BE2C (cell line): Measurements from ENCODE around the gene BEGAIN.
"Not testable (repeated sequence)": the region's sequence is repeated elsewhere in the genome, so short reads cannot be mapped to it uniquely, and the experiment has no call there.

ENCODE experiments used
- DNase-seq: peaks from one replicate; pipeline ENCODE4 v3.0.0-alpha.2; 2020
- H3K27me3 ChIP-seq: fragments of 250-450 bp; sonication (Bioruptor Pico); 2 replicates; pipeline ENCODE4 v1.5.1; 2020; ENCODE audit warnings: mild to moderate bottlenecking
- H3K36me3 ChIP-seq: fragments of 250-450 bp; sonication (Bioruptor Pico); 2 replicates; pipeline ENCODE4 v1.5.1; 2020; ENCODE audit warnings: mild to moderate bottlenecking
- H3K4me1 ChIP-seq: fragments of 250-450 bp; sonication (Bioruptor Pico); 2 replicates; pipeline ENCODE4 v1.5.1; 2020
- H3K4me3 ChIP-seq: 2 replicates; pipeline ENCODE4 v1.5.1; 2011; ENCODE audit warnings: low read depth, low read length
- H3K9me3 ChIP-seq: fragments of 250-450 bp; sonication (Bioruptor Pico); 2 replicates; pipeline ENCODE4 v1.5.1; 2020
- TF ChIP-seq, protein P1 (sequence below): IDR thresholded peaks from 2 replicates; pipeline ENCODE4 v1.5.1; 2012; ENCODE audit warnings: mild to moderate bottlenecking, low read depth, low read length

Gene BEGAIN

DNA sequence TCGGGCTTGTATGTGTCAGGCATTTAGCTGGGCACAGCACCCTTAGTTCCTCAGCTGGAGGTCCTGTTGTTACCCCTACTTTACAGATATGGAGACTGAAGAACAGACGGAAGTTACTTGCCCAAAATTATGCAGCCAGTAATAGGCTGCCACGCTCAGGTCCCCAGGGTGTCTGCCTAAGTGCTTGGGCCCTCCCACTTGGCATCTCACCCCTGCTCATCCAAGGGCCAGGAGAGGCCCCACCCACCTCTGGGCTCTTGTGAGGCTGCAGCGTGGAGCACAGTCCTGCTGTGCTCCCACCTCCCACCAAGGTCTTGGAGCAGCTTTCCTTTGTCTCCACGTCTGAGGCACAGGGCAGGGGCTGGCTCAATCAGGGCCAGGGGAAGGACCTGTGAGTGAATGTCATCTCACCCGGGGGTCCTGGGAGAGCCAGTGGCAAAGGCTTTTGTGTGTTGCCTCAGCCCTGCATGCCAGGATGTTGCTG is 64.6 kb downstream of the BEGAIN start:
- TF ChIP-seq, protein P1, sequence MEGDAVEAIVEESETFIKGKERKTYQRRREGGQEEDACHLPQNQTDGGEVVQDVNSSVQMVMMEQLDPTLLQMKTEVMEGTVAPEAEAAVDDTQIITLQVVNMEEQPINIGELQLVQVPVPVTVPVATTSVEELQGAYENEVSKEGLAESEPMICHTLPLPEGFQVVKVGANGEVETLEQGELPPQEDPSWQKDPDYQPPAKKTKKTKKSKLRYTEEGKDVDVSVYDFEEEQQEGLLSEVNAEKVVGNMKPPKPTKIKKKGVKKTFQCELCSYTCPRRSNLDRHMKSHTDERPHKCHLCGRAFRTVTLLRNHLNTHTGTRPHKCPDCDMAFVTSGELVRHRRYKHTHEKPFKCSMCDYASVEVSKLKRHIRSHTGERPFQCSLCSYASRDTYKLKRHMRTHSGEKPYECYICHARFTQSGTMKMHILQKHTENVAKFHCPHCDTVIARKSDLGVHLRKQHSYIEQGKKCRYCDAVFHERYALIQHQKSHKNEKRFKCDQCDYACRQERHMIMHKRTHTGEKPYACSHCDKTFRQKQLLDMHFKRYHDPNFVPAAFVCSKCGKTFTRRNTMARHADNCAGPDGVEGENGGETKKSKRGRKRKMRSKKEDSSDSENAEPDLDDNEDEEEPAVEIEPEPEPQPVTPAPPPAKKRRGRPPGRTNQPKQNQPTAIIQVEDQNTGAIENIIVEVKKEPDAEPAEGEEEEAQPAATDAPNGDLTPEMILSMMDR: no peak
- DNase-seq: no peak
- no peak overlapping the region for H3K4me3 ChIP-seq
- H3K9me3 ChIP-seq: no peaks in the 10 kb centered on the region
- no peaks in the 10 kb centered on the region for H3K27me3 ChIP-seq
- H3K36me3 ChIP-seq: no peaks in the 10 kb centered on the region
- no peaks in the 10 kb centered on the region for H3K4me1 ChIP-seq

DNA sequence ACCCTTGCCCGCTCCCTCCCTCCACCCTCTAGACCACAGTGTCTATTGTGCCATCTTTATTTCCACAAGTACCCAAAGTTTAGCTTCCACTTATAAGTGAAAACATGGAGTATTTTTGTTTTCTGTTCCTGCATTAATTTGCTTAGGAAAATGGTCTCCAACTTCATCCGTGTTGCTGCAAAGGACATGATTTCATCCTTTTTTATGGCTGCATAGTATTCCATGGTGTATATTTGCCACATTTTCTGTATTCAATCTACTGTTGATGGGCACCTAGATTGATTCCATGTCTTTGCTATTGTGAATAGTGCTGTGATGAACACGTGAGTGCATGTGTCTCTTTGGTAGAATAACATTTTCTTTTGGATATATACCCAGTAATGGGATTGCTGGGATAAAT is 81.2 kb downstream of the BEGAIN start:
- not testable (repeated sequence) for H3K27me3 ChIP-seq, H3K4me3 ChIP-seq, H3K9me3 ChIP-seq, H3K4me1 ChIP-seq, DNase-seq, H3K36me3 ChIP-seq

DNA sequence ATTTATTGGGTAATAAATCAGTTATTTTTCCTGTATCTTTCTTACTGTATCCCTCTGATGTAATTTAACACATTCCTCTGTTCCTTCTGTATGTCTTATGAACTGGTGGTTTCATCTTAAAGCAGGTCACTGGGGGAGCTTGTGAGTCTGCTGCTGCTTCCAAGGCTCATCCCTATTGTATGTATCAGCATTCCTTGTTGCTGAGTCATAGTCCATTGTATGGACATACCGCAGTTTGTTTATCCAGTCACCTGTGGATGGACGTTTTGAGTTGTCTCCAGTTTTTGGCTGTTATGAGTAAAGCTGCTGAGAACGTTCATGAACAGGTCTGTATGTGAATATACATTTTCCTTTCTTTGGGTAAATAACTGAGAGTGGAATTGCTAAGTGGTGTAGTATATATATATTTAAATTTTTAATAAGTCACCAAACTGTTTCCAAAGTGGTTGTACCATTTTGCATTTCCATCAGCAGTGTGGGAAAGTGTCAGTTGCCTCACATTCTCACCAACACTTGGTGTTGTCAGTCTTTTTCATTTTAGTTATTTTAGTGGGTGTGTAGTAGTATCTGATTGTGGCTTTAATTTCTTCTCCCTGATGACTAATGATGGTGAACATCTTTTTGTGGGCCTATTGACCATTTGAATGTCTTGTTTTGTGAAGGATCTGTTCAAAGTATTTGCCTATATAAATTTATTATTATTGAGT is 82.7 kb downstream of the BEGAIN start:
- no peak for DNase-seq
- TF ChIP-seq, protein P1: no peak
- no peaks in the 10 kb centered on the region for H3K36me3 ChIP-seq

DNA sequence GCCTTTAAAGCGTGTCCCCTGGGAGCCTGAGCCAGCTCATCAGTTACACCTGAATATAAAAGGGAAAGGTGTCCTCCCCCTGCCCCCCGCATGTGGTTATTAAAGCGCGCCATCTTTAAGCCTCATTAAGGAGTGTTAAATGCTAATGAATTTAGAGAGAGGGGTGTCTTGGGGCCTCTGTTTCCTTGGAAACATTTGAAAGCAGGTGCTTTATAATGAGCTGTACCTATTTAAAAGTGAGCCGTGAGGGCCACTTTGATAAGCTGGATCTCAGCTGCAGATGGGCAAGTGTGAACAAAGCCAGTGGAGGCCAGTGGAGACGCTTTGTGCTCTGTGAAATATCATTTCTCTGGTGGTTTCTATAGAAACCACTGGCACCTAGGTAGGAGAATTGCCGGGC is 84.0 kb downstream of the BEGAIN start:
- H3K36me3 ChIP-seq: no peaks in the 10 kb centered on the region
- H3K9me3 ChIP-seq: no peaks in the 10 kb centered on the region
- TF ChIP-seq, protein P1: no peak
- no peaks in the 10 kb centered on the region; the same call in 1 of the 2 replicates for H3K4me1 ChIP-seq
- H3K27me3 ChIP-seq: no peaks in the 10 kb centered on the region
- DNase-seq: no peak
- no peak overlapping the region for H3K4me3 ChIP-seq

More for the DNA sequence above, 82.7 kb downstream of the BEGAIN start:
- H3K27me3 ChIP-seq: no peaks in the 10 kb centered on the region
- H3K4me3 ChIP-seq: no peak overlapping the region
- no peaks in the 10 kb centered on the region for H3K9me3 ChIP-seq
- H3K4me1 ChIP-seq: no peaks in the 10 kb centered on the region; the same call in 1 of the 2 replicates

DNA sequence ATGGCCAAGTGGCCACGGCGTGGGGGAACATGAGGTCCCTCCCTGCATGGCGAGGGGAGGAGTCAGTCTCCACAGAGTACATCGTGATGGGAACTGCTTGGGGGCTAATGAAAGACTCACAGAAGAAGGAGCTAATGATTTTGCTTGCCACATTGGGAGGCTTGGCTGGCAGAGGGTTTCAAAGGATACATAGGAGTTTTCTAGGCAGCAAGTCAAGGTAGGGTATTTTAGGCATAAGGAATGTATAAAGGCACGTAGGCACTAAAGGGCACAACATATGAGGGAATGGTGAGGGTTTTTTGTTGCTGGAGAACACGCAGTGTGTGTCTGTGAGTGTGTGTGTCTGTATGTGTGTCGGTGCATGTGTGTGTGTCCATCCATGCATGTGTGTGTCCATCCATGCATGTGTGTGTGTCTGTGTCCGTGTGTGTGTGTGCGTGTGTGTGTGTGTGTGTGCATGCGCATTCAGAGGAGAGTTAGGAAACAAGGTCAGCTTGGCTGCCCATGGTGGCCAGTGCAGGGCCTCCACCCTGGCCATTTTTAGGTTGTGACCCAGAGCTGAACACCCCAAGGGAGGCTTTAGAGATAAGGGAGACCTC is 84.5 kb downstream of the BEGAIN start:
- no peak for DNase-seq

DNA sequence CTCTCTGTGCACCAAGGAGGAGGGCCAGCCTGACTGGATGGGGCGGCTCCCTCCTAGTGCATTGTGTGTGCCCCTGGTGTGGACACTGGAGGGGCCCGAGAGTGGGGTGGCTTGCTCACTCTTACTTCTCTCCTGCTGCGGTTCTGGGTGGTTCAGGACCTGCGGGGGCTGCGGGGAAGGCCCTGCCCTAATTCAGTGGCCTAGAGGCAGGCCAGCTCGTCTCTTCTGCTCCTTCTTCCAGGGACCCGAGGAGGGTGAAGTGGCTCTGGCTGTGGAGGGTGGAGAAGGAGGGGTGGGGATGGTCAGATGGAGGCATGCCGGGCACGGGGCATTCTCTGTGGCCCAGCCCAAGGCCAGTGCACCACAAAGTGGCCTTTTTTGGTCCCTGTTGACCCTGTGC is 87.1 kb downstream of the BEGAIN start:
- H3K4me1 ChIP-seq: no peaks in the 10 kb centered on the region
- TF ChIP-seq, protein P1: no peak
- H3K4me3 ChIP-seq: no peak overlapping the region
- no peaks in the 10 kb centered on the region for H3K36me3 ChIP-seq
- no peaks in the 10 kb centered on the region for H3K27me3 ChIP-seq
- no peaks in the 10 kb centered on the region for H3K9me3 ChIP-seq
- DNase-seq: no peak

More for the DNA sequence above, 84.5 kb downstream of the BEGAIN start:
- Histone ChIP-seq H3K36me3 (no peaks in the 10 kb centered on the region), H3K27me3 (no peaks in the 10 kb centered on the region), H3K9me3 (no peaks in the 10 kb centered on the region), H3K4me3 (no peak overlapping the region), H3K4me1 (no peaks in the 10 kb centered on the region)
- TF ChIP-seq, protein P1: no peak
